ENCODE data around the gene SMYD3. TPM values are rescaled to one million over a fixed set of nuclear protein-coding genes. Genes with fewer than 3 reads are reported as not detected.

SMYD3 gene
- total and polyA plus RNA-seq, 2 experiments from 2014 or later, result 30.8 to 68.5 TPM

- no peaks in the 10 kb centered on the region for H3K79me2 ChIP-seq
- H3K9me3 ChIP-seq (ENCODE audit: low read depth), result no peaks in the 10 kb centered on the region
- 89% methylated on average over 17 of the region's 17 CpGs for WGBS (ENCODE audit: low lambda C conversion rate, missing lambda C conversion rate)
- H3K27ac ChIP-seq, result no peak overlapping the region
- H3K9me2 ChIP-seq (replicated peaks; ENCODE audit: insufficient read depth), result no peaks in the 10 kb centered on the region
- TF ChIP-seq CTCF (IDR thresholded peaks at IDR 0.05; ENCODE audit: poor library complexity), result no peak
- no peak for TF ChIP-seq EZH2phosphoT487 (IDR thresholded peaks at IDR 0.05; ENCODE audit: low read depth, severe bottlenecking, unreplicated experiment)
- H3K4me3 ChIP-seq, result no peak overlapping the region
- no peaks in the 10 kb centered on the region for H4K20me1 ChIP-seq (ENCODE audit: insufficient read depth, poor library complexity, severe bottlenecking)
- no peak overlapping the region for H2AFZ ChIP-seq
- no peak overlapping the region for H3K4me2 ChIP-seq
- H3K4me1 ChIP-seq (ENCODE audit: insufficient read depth), result no peaks in the 10 kb centered on the region
- H3K27me3 ChIP-seq, result no peaks in the 10 kb centered on the region
- H3K36me3 ChIP-seq (replicated peaks; ENCODE audit: insufficient read depth, low read depth), result no peaks in the 10 kb centered on the region
- DNase-seq (ENCODE audit: low spot score), result no peak
These were observed 11.6 kb upstream of the SMYD3 start for GRCh38 chr1:246518456-246519205.

DNA sequence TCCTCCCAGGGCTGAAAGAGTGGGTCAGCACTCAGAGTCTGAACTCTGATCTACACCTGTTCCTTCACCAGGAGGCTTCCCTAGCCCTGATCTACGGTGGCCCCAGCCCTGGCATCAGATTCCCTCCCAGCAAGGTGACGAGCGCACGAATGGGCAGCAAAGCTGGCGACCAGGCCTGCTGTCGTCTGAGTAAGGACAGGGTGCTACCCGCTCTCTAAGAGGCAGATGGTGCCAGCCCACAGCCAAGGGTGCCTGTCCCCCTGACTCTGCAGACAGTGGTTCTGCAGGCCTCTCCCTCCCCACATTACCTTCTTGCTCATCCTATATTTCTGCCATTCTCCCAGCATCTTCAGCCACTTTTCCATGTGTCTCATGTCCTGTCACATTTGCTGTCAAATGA lies 10.3 kb upstream of the SMYD3 start:
- 97% methylated on average over 7 of the region's 7 CpGs for WGBS (ENCODE audit: low lambda C conversion rate, missing lambda C conversion rate)
- H3K4me2 ChIP-seq, result no peak overlapping the region
- H3K36me3 ChIP-seq (replicated peaks; ENCODE audit: insufficient read depth, low read depth), result no peaks in the 10 kb centered on the region
- no peaks in the 10 kb centered on the region for H3K9me2 ChIP-seq (replicated peaks; ENCODE audit: insufficient read depth)
- no peak for DNase-seq (ENCODE audit: low spot score)
- TF ChIP-seq EZH2phosphoT487 (IDR thresholded peaks at IDR 0.05; ENCODE audit: low read depth, severe bottlenecking, unreplicated experiment) (no peak), EZH2 (IDR thresholded peaks at IDR 0.05; ENCODE audit: borderline replicate concordance) (no peak), CTCF (IDR thresholded peaks at IDR 0.05; ENCODE audit: poor library complexity) (no peak)
- no peak overlapping the region for H2AFZ ChIP-seq
- no peaks in the 10 kb centered on the region for H4K20me1 ChIP-seq (ENCODE audit: insufficient read depth, poor library complexity, severe bottlenecking)
- no peaks in the 10 kb centered on the region for H3K27me3 ChIP-seq
- H3K79me2 ChIP-seq, result no peaks in the 10 kb centered on the region
- H3K4me1 ChIP-seq (ENCODE audit: insufficient read depth), result no peaks in the 10 kb centered on the region
- no peak overlapping the region for H3K27ac ChIP-seq
- no peak overlapping the region for H3K4me3 ChIP-seq
- no peaks in the 10 kb centered on the region for H3K9me3 ChIP-seq (ENCODE audit: low read depth)

GRCh38 chr1:246516126-246516525 lies 9.0 kb upstream of the SMYD3 start:
- DNase-seq (ENCODE audit: low spot score), result no peak
- TF ChIP-seq EZH2 (IDR thresholded peaks at IDR 0.05; ENCODE audit: borderline replicate concordance) (no peak), EZH2phosphoT487 (IDR thresholded peaks at IDR 0.05; ENCODE audit: low read depth, severe bottlenecking, unreplicated experiment) (no peak), CTCF (IDR thresholded peaks at IDR 0.05; ENCODE audit: poor library complexity) (no peak)
- Histone ChIP-seq H3K27me3 (no peaks in the 10 kb centered on the region), H3K9me2 (replicated peaks; ENCODE audit: insufficient read depth) (no peaks in the 10 kb centered on the region), H3K79me2 (no peaks in the 10 kb centered on the region), H3K9me3 (ENCODE audit: low read depth) (no peaks in the 10 kb centered on the region), H3K27ac (no peak overlapping the region), H3K36me3 (replicated peaks; ENCODE audit: insufficient read depth, low read depth) (no peaks in the 10 kb centered on the region), H3K4me2 (no peak overlapping the region), H4K20me1 (ENCODE audit: insufficient read depth, poor library complexity, severe bottlenecking) (no peaks in the 10 kb centered on the region), H3K4me3 (no peak overlapping the region), H3K4me1 (ENCODE audit: insufficient read depth) (no peaks in the 10 kb centered on the region), H2AFZ (no peak overlapping the region)
- 86% methylated on average over 9 of the region's 10 CpGs for WGBS (ENCODE audit: low lambda C conversion rate, missing lambda C conversion rate)

All from hepatocyte (in vitro differentiated cells).